HAP-1 (cell line): Measurements from ENCODE around the gene COTL1.
A peak's percentile ranks its signal among the peaks of the same experiment; 100 is the strongest.
"Not testable (repeated sequence)": the region's sequence is repeated elsewhere in the genome, so short reads cannot be mapped to it uniquely, and the experiment has no call there.

ENCODE experiments used
- DNase-seq, 2 experiments: peaks; one replicate each; pipeline ENCODE4 v3.0.0-alpha.2; 2016 to 2020; ENCODE audit warnings: low spot score in 2 of 2
- H3K27me3 ChIP-seq: fragments of 250-450 bp; sonication (Bioruptor Pico); 2 replicates; pipeline ENCODE4 v1.5.1; 2020; ENCODE audit warnings: low read depth, mild to moderate bottlenecking, moderate library complexity
- H3K36me3 ChIP-seq: fragments of 250-450 bp; sonication (Bioruptor Pico); replicated peaks from 2 replicates; pipeline ENCODE4 v1.5.1; 2020; ENCODE audit warnings: mild to moderate bottlenecking
- H3K4me1 ChIP-seq: fragments of 250-450 bp; sonication (Bioruptor Pico); 2 replicates; pipeline ENCODE4 v1.5.1; 2020; ENCODE audit warnings: mild to moderate bottlenecking
- H3K4me3 ChIP-seq: fragments of 250-450 bp; sonication (Bioruptor Pico); 2 replicates; pipeline ENCODE4 v1.5.1; 2020; ENCODE audit warnings: mild to moderate bottlenecking, moderate library complexity
- H3K9me3 ChIP-seq: fragments of 250-450 bp; sonication (Bioruptor Pico); 2 replicates; pipeline ENCODE4 v1.5.1; 2020; ENCODE audit warnings: mild to moderate bottlenecking, moderate library complexity
- in situ Hi-C: fragments of 300-500 bp; cut with MboI; formaldehyde crosslinking; loops from 3 replicates; pipeline ENCODE4 v1.14.3; 2020; ENCODE audit warnings: low sequenced_read_pairs, inconsistent platforms, mixed read lengths

The COTL1 gene

GRCh38 chr16:84532855-84533486 lies 84.9 kb downstream of the COTL1 start:
- Histone ChIP-seq H3K9me3 (no peaks in the 10 kb centered on the region; the same call in 1 of the 2 replicates), H3K4me1 (peaks cover 11% of the 10 kb centered on the region)
- in situ Hi-C loops = no loop called here

GRCh38 chr16:84532291-84532724 lies 85.6 kb downstream of the COTL1 start:
- no peak overlapping the region for H3K4me3 ChIP-seq
- DNase-seq = peak in 1 of 2 experiments; percentile 44
- H3K27me3 ChIP-seq = no peaks in the 10 kb centered on the region
- peaks cover 5% of the 10 kb centered on the region; the same call in 1 of the 2 replicates for H3K4me1 ChIP-seq
- H3K9me3 ChIP-seq = no peaks in the 10 kb centered on the region; the same call in 1 of the 2 replicates
- in situ Hi-C loops = no loop called here
- no peaks in the 10 kb centered on the region for H3K36me3 ChIP-seq

More at GRCh38 chr16:84532855-84533486, 84.9 kb downstream of the COTL1 start:
- H3K4me3 ChIP-seq = no peak overlapping the region
- no peaks in the 10 kb centered on the region for H3K36me3 ChIP-seq
- DNase-seq = no peak
- no peaks in the 10 kb centered on the region for H3K27me3 ChIP-seq

- in situ Hi-C loops = no loop called here
- no peaks in the 10 kb centered on the region; the same call in 1 of the 2 replicates for H3K9me3 ChIP-seq
- no peak overlapping the region for H3K4me3 ChIP-seq
- H3K4me1 ChIP-seq = peaks cover 2% of the 10 kb centered on the region; the same call in 1 of the 2 replicates
- DNase-seq = no peak
- no peaks in the 10 kb centered on the region for H3K27me3 ChIP-seq
- no peaks in the 10 kb centered on the region for H3K36me3 ChIP-seq
These were observed 86.2 kb downstream of the COTL1 start for GRCh38 chr16:84531671-84532111.

DNA sequence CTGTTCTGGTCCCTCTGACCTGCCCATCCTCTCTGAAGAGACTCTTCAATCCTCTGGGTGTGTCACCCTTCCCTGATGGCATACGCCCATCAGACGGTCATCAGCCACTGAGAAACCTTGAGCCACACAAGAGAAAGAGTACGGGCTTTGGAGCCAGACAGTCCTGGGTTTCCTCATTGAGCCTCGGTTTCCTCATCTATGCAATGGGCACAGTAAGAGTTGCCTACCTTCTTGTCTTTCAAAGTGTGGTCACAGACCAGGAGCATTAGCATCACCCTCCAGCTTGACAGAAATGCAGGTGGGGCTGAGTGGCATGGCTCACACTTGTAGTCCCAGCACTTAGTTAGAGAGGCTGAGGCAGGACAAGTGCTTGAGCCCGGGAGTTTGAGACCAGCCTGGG lies 87.3 kb downstream of the COTL1 start:
- Histone ChIP-seq H3K27me3 (no peaks in the 10 kb centered on the region), H3K4me1 (peaks cover 4% of the 10 kb centered on the region; the same call in 1 of the 2 replicates), H3K36me3 (no peaks in the 10 kb centered on the region), H3K9me3 (no peaks in the 10 kb centered on the region; the same call in 1 of the 2 replicates), H3K4me3 (no peak overlapping the region)
- DNase-seq = no peak
- in situ Hi-C loops = no loop called here

DNA sequence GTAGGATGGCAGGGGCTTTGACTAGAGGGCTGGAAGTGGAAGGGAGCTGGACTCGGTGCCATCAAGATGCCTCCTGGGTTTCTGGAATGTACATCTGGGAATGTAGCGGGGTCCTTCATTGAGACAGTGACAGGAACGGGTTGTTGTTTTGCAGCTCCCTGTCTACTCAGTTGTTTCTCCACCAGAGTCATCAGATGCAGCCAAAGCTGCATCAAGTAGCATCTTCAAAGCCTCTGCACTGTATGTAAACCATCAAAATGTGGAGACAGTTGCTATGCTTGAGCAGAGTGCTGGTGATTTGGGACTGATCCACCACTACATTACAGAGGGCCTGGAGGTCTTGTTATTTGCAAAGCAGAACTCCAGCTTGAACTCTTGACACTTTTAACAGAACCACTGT lies 88.3 kb downstream of the COTL1 start:
- no peak overlapping the region for H3K4me3 ChIP-seq
- DNase-seq = no peak
- H3K9me3 ChIP-seq = no peaks in the 10 kb centered on the region; the same call in 1 of the 2 replicates
- H3K36me3 ChIP-seq = no peaks in the 10 kb centered on the region
- H3K27me3 ChIP-seq = no peaks in the 10 kb centered on the region
- H3K4me1 ChIP-seq = peaks cover 4% of the 10 kb centered on the region; the same call in 1 of the 2 replicates
- in situ Hi-C loops = no loop called here

DNA sequence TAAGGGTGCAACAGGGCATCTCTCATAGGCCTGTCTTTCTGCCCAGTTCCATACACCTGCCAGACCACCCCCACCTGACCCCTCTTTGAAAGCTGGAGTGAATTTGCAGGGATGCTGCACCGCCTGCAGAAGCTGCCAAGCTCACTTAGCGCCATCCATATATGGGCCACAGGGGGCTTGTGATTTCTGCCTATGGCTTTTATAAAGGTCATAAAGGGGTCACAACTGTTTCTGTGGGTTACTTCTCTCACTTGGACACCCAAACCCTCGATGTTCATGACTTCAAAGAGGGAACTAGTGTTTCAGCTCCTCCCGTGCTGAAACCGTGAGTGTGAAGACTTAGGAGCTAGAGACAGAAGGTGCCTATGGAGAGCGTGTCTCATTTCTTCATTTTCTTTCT lies 89.6 kb downstream of the COTL1 start:
- Histone ChIP-seq H3K9me3 (no peaks in the 10 kb centered on the region; the same call in 1 of the 2 replicates), H3K36me3 (no peaks in the 10 kb centered on the region), H3K4me1 (peaks cover 4% of the 10 kb centered on the region; the same call in 1 of the 2 replicates), H3K27me3 (no peaks in the 10 kb centered on the region), H3K4me3 (no peak overlapping the region)
- in situ Hi-C loops = no loop called here
- no peak for DNase-seq

DNA sequence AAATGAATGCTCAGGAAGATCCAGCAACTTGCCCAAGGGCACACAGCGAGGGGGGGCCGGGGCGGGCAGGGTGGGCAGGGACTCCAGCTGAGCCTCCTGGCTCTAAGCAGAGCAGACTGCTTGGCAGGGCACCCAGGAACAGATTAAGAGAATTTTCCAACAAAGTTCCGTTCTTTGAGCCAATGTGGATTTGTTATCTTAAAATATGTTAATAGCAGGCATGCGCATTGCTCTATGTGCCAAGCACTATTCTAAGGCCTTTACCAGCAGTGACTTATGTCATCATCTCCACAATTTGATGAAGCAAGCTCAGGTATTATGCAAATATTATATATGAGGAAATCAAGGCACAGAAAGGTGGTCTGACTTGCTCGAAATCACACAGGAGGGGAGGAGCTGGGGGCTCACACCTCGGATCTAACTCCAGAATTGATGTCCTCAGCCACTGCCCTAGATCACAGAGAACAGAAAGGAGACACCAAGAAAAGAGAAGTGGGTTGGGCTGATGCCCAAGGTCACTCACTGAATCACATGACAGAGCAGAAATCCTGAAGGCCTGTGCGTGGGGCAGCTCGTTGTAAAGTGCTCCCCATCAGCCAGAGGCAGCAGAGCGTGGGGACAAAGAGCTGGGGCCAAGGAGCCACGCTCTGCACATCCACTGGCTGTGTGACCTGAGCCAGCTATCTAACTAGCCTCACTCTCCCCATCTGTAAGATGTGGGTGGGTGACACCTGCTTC lies 90.2 kb downstream of the COTL1 start:
- H3K9me3 ChIP-seq = no peaks in the 10 kb centered on the region; the same call in 1 of the 2 replicates
- H3K36me3 ChIP-seq = no peaks in the 10 kb centered on the region
- H3K4me1 ChIP-seq = peaks cover 4% of the 10 kb centered on the region; the same call in 1 of the 2 replicates
- no peak for DNase-seq
- in situ Hi-C loops = no loop called here
- H3K4me3 ChIP-seq = no peak overlapping the region
- H3K27me3 ChIP-seq = no peaks in the 10 kb centered on the region

- Histone ChIP-seq H3K9me3 (no peaks in the 10 kb centered on the region; the same call in 1 of the 2 replicates), H3K27me3 (no peaks in the 10 kb centered on the region), H3K4me3 (no peak overlapping the region), H3K36me3 (no peaks in the 10 kb centered on the region), H3K4me1 (0 out of 2 replicates have a peak, but pooled peaks cover 2% of the 10 kb centered on the region)
- DNase-seq = peak in 1 of 2 experiments; percentile 39
- in situ Hi-C loops = no loop called here
These were observed 90.9 kb downstream of the COTL1 start for GRCh38 chr16:84526794-84527531.

- H3K9me3 ChIP-seq, H3K4me3 ChIP-seq, in situ Hi-C loops, DNase-seq, H3K36me3 ChIP-seq, H3K4me1 ChIP-seq, H3K27me3 ChIP-seq: not testable (repeated sequence)
These were observed 92.8 kb downstream of the COTL1 start for GRCh38 chr16:84524941-84525581.

- Histone ChIP-seq H3K4me3 (no peak overlapping the region), H3K4me1 (0 out of 2 replicates have a peak, but pooled peaks cover 2% of the 10 kb centered on the region), H3K9me3 (no peaks in the 10 kb centered on the region), H3K27me3 (no peaks in the 10 kb centered on the region), H3K36me3 (no peaks in the 10 kb centered on the region)
- in situ Hi-C loops = no loop called here
- DNase-seq = no peak
These were observed 93.4 kb downstream of the COTL1 start for GRCh38 chr16:84524346-84524920.

GRCh38 chr16:84521497-84521770 lies 96.4 kb downstream of the COTL1 start:
- Histone ChIP-seq H3K4me3 (no peak overlapping the region), H3K9me3 (no peaks in the 10 kb centered on the region), H3K27me3 (no peaks in the 10 kb centered on the region), H3K4me1 (no peaks in the 10 kb centered on the region), H3K36me3 (no peaks in the 10 kb centered on the region)
- in situ Hi-C loops = no loop called here
- no peak for DNase-seq

- H3K36me3 ChIP-seq = no peaks in the 10 kb centered on the region
- no peaks in the 10 kb centered on the region for H3K4me1 ChIP-seq
- H3K27me3 ChIP-seq = no peaks in the 10 kb centered on the region
- no peak overlapping the region for H3K4me3 ChIP-seq
- no peaks in the 10 kb centered on the region for H3K9me3 ChIP-seq
- DNase-seq = no peak
- in situ Hi-C loops = no loop called here
These were observed 97.0 kb downstream of the COTL1 start for GRCh38 chr16:84520725-84521496.
